OCI-M2 (cell line): ENCODE data around the gene ANO10.

Source experiments
- DNase-seq: peaks from one replicate; lab custom pipeline; 2025; ENCODE audit not compliant: unreplicated experiment; lab: John Stamatoyannopoulos, UW

The ANO10 gene

DNA sequence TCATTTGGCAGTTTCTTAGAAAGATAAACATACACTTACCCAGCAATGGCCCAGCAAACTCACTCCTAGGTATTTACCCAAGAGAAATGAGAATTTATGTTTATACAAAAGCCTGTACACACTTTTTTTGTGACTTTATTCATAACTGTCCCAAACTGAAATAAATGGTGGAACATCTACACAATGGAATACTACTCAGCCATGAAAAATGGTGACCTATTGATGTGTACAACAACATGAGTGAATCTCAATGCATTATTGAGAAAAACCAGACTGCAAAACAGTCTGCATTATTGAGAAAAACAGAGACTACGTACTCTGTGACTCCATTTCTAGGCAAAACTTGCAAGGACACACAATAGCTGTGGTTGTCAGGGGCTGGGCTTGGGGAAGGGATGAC, 298.3 kb downstream of the ANO10 start:
- no peak for DNase-seq

DNA sequence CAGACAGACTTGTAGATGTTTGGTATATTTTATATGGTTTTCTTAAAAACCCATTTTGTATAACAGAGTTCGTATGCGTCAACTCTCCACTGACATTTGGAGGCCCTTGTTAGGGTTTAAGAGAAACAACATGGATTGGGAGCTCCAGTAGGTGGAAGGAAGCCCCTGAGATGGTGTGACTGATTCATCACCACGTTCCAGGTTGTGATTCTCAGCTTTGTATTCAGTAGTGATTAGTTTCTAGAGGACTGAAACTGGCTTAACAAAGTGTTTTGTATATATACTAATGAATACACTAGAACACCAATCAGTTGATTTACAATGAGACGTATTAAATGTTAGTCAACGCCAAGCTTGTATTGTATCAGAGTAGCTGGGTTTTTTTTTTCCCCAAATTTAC, 301.5 kb downstream of the ANO10 start:
- DNase-seq = no peak

DNA sequence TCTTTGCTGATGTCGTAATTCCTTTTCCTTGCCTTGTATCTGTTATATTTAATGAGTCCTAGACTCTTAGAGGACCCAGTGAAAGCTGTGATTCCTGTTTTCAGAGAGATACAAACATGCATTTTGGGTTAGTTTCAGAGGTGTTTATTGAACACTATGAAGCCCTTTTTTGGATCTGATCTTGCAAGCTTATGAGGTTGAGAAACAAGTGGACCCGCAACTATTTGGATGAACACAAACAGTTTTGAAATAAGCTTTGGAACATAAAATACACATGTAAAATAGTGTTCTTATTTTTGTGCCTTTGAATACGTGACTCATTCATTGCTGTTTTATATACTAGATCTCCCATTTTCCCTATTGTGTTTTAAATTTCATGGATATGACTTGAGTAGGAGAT, 302.0 kb downstream of the ANO10 start:
- DNase-seq = no peak

DNA sequence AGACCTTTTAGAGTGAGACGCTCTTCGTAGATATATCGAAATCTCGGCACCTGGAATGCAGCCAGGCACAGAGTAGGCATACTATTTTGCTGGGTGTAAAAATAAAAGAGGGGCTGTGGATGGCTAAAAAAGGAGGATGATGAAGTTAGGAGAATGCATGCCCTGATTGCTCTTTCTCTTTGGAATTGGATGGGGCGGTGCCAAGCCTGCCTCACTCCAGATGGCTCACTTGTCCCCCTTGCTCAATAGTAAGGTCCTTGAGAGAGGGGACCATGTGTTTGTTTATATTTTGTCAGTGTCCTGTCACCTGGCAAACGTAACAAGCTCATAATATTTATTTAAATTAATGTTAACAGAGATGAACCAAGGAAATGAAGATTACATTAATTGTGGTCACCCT, 302.4 kb downstream of the ANO10 start:
- DNase-seq = no peak

DNA sequence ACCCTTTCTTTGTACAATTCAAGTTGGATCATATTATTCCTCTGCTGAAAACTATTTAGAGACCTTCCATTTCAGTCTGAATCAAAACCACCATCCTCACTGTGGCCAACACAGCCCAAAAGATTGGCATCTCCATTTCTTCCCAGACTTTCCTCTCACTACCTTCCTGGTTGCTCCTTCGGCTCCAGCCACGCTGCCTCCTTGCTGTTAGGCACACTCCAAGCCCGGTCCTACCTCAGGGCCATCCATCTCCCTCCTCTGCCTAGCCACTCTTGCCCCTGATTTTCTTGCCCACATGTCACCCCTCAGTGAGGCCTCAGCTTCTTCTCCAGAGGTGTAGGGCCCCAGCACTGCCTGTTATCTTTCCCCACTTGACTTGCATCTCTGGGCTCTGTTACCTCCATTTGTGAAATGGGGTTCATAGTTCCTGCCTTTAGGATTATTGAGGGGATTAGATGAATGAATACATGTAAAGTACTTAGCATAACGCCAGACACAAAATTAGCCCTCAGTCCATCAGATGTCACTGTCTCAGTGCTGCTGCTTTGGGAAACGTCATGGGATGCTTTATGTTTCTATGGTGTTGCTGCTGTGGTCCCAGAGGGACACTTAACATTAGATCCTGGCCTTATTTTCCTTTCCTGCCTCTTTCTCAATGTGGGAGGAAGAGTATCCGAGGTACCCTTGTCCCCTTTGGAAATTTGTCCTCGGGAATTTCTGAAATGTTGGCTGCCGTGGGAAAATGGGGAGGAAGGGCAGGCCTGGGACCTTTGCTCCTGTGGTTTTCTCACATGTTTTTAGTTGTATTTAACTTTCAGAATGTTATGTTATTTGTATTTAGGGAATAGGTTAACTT, 304.1 kb downstream of the ANO10 start:
- no peak for DNase-seq

DNA sequence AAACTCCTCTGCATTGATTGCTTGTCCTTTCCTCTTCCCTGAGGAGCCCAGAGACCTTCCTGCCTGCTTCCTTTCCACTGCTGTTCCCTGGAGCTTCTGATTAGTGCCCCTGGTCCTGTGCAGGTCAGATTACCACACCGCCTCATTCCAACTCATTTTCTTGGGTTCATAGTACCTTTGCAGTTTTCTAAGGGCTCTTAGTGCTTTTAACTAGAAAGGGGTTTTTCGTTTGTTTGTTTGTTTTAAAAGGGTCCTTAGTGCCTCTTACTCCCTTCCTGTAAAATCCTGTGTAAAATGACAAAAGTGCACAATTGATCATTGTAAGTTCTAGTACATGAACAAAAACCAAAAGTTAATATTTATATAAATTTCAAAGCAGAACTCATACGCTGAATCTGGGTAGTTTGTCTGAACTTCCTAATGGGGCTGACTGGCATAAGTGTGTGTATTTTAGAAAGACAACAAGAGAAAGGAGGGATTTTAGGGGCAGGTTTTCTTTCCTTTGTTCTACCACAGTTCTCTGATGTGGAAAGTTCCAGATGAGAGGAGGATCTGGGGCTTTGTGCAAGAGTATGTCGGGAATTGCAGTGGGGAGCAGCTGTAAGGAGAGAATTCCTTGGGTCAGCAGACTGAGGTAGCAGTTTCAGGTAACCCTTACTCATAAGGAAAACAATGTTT, 304.9 kb downstream of the ANO10 start:
- no peak for DNase-seq
